IMR-90 (cell line): ENCODE measurements around the gene VARS2. TPM values are rescaled to one million over a fixed set of nuclear protein-coding genes. Genes with fewer than 3 reads are reported as not detected.

Experiments
- ATAC-seq: fragments of 200-7000 bp; cut with Tn5 transposase; 2 replicates; pipeline ENCODE4 v1.9.1; 2020; ENCODE audit warnings: low read depth, mild to moderate bottlenecking, moderate library complexity
- BruUV-seq: library from RNA; stranded (reverse); fragments of 400-500 nt; replicated peaks from 2 replicates; lab custom pipeline; 2021; lab: Mats Ljungman, UMichigan
- CTCF ChIA-PET: fragments of 300-600 bp; formaldehyde crosslinking; extraction: SDS; loops from one replicate; lab custom pipeline; 2021; ENCODE audit warnings: antibody characterized with exemption; lab: Yijun Ruan, JAX
- POLR2A ChIA-PET: fragments of 300-600 bp; sonication (Branson Sonifier 250); formaldehyde crosslinking; loops from one replicate; lab custom pipeline; 2022; ENCODE audit warnings: antibody characterized with exemption; ENCODE audit not compliant: unreplicated experiment; lab: Charles Lee
- DNase-seq: peaks from one replicate; pipeline ENCODE4 v3.0.0; 2013
- H2AFZ ChIP-seq: replicated peaks from 2 replicates; pipeline ENCODE3; 2013; ENCODE audit warnings: low read length, mild to moderate bottlenecking; ENCODE audit not compliant: poor library complexity
- H2AK5ac ChIP-seq: 2 replicates; pipeline ENCODE4 v1.6.1; 2013; ENCODE audit warnings: low read depth, low read length, inconsistent platforms
- H2AK9ac ChIP-seq: replicated peaks from 2 replicates; pipeline ENCODE3; 2013; ENCODE audit warnings: mild to moderate bottlenecking, low read depth, low read length, moderate library complexity; ENCODE audit not compliant: poor library complexity
- H2BK120ac ChIP-seq: 2 replicates; pipeline ENCODE4 v1.6.1; 2013; ENCODE audit warnings: low read depth, low read length, inconsistent platforms
- H2BK15ac ChIP-seq: 3 replicates; pipeline ENCODE4 v1.6.1; 2013; ENCODE audit warnings: low read depth, low read length, inconsistent platforms
- H2BK20ac ChIP-seq: 2 replicates; pipeline ENCODE4 v1.6.1; 2013; ENCODE audit warnings: low read depth, mild to moderate bottlenecking, inconsistent platforms, low read length, moderate library complexity
- H2BK5ac ChIP-seq: 2 replicates; pipeline ENCODE4 v1.6.1; 2013; ENCODE audit warnings: mild to moderate bottlenecking, low read depth, low read length, inconsistent platforms; ENCODE audit not compliant: poor library complexity, severe bottlenecking
- H3K14ac ChIP-seq: replicated peaks from 2 replicates; pipeline ENCODE4 v1.6.1; 2013; ENCODE audit warnings: low read depth, low read length, inconsistent platforms
- H3K18ac ChIP-seq: 2 replicates; pipeline ENCODE4 v1.6.1; 2013; ENCODE audit warnings: low read depth, low read length, control low read depth
- H3K23ac ChIP-seq: 2 replicates; pipeline ENCODE4 v1.6.1; 2013; ENCODE audit warnings: low read depth, low read length, inconsistent platforms
- H3K27ac ChIP-seq: 2 replicates; pipeline ENCODE4 v1.5.1; 2013; ENCODE audit warnings: mild to moderate bottlenecking, control low read depth, low read length; ENCODE audit not compliant: insufficient read depth
- H3K27me3 ChIP-seq: 2 replicates; pipeline ENCODE4 v1.6.1; 2013; ENCODE audit warnings: low read length; ENCODE audit not compliant: control insufficient read depth, insufficient read depth
- H3K36me3 ChIP-seq: 2 replicates; pipeline ENCODE4 v1.6.1; 2013; ENCODE audit warnings: low read length, mixed read lengths; ENCODE audit not compliant: control insufficient read depth, insufficient read depth
- H3K4ac ChIP-seq: 2 replicates; pipeline ENCODE4 v1.6.1; 2013; ENCODE audit warnings: low read depth, low read length, inconsistent platforms
- H3K4me1 ChIP-seq: 2 replicates; pipeline ENCODE4 v1.6.1; 2013; ENCODE audit warnings: low read length, mixed read lengths; ENCODE audit not compliant: control insufficient read depth, insufficient read depth
- H3K4me2 ChIP-seq: 2 replicates; pipeline ENCODE4 v1.6.1; 2013; ENCODE audit warnings: low read depth, mild to moderate bottlenecking, control low read depth, low read length, moderate library complexity
- H3K4me3 ChIP-seq: 2 replicates; pipeline ENCODE4 v1.5.1; 2013; ENCODE audit warnings: low read depth, mild to moderate bottlenecking, control low read depth, low read length, moderate library complexity; ENCODE audit not compliant: insufficient read depth
- H3K56ac ChIP-seq: 2 replicates; pipeline ENCODE4 v1.6.1; 2013; ENCODE audit warnings: low read length, inconsistent platforms; ENCODE audit not compliant: insufficient read depth; ENCODE audit errors: extremely low read depth
- H3K79me1 ChIP-seq, 2 experiments: 2 replicates each; pipeline ENCODE4 v1.6.1; 2013; ENCODE audit warnings: low read length in 2 of 2, inconsistent platforms in 1 of 2, low read depth in 1 of 2
- H3K9ac ChIP-seq: 2 replicates; pipeline ENCODE4 v1.6.1; 2013; ENCODE audit warnings: low read depth, low read length, control low read depth
- H3K9me1 ChIP-seq: 2 replicates; pipeline ENCODE4 v1.6.1; 2013; ENCODE audit warnings: low read length, inconsistent platforms; ENCODE audit not compliant: insufficient read depth
- H3K9me3 ChIP-seq: 2 replicates; pipeline ENCODE4 v1.6.1; 2013; ENCODE audit warnings: low read length; ENCODE audit not compliant: control insufficient read depth, insufficient read depth
- H4K20me1 ChIP-seq: 2 replicates; pipeline ENCODE4 v1.6.1; 2013; ENCODE audit warnings: low read length, inconsistent platforms; ENCODE audit not compliant: insufficient read depth
- H4K5ac ChIP-seq: 2 replicates; pipeline ENCODE4 v1.6.1; 2013; ENCODE audit warnings: mild to moderate bottlenecking, low read depth, low read length, control low read depth
- H4K8ac ChIP-seq, 2 experiments: 2 replicates each; pipeline ENCODE4 v1.6.1; 2013; ENCODE audit warnings: low read depth in 2 of 2, low read length in 2 of 2, control low read depth in 1 of 2, inconsistent platforms in 1 of 2
- H4K91ac ChIP-seq: 2 replicates; pipeline ENCODE4 v1.6.1; 2013; ENCODE audit warnings: low read depth, low read length, inconsistent platforms; ENCODE audit not compliant: insufficient read depth
- BHLHE40 ChIP-seq: fragments of 150-350 bp; IDR thresholded peaks from 2 replicates; pipeline ENCODE4 v1.6.1; 2016; ENCODE audit warnings: mild to moderate bottlenecking, low read depth, low read length
- CHD1 ChIP-seq: IDR thresholded peaks from 2 replicates; pipeline ENCODE4 v1.6.1; 2012; ENCODE audit warnings: low read depth, low read length, improper control_type of control experiment
- RAD21 ChIP-seq: IDR thresholded peaks from 2 replicates; pipeline ENCODE4 v1.6.1; 2012; ENCODE audit warnings: low read length, improper control_type of control experiment
- SMC3 ChIP-seq: fragments of 150-350 bp; IDR thresholded peaks from 2 replicates; pipeline ENCODE4 v1.6.1; 2016; ENCODE audit warnings: low read depth, mild to moderate bottlenecking, antibody characterized with exemption, low read length, moderate library complexity
- WGBS, 2 experiments: methylation state at CpG; one replicate each; pipeline versions ENCODE4 v1.1.5 to v1.1.7; 2013; ENCODE audit warnings: missing lambda C conversion rate in 2 of 2; ENCODE audit not compliant: insufficient read length in 1 of 2; ENCODE audit errors: extremely low coverage in 2 of 2; 5-methylcytosine and 5-hydroxymethylcytosine counted together
- dilution Hi-C: fragments of 300-500 bp; cut with HindIII; formaldehyde crosslinking; loops from one replicate; pipeline ENCODE4 v1.14.3; 2018; ENCODE audit warnings: low sequenced_read_pairs; ENCODE audit not compliant: unreplicated experiment
- in situ Hi-C: fragments of 300-500 bp; cut with MboI; formaldehyde crosslinking; loops from 3 replicates; pipeline ENCODE4 v1.14.3; 2019; ENCODE audit warnings: low sequenced_read_pairs, inconsistent platforms, mixed read lengths
- intact Hi-C: fragments of 100-400 bp; cut with micrococcal nuclease; formaldehyde crosslinking; loops from 2 replicates; pipeline ENCODE4 v1.10.0; 2022
- polyA plus RNA-seq, 3 experiments: library from polyadenylated mRNA; depleted of rRNA; stranded (reverse); fragments of >200 nt; gene quantifications; 2 replicates each; pipeline ENCODE4 v1.2.3, GENCODE V29; 2012; ENCODE audit warnings: low replicate concordance in 1 of 3
- total RNA-seq: library from RNA; depleted of rRNA; stranded (reverse); fragments of >200 nt; gene quantifications from 2 replicates; pipeline ENCODE4 v1.2.3, GENCODE V29; 2012

VARS2 gene
- total and polyA plus RNA-seq, 2 of the 4 experiments (the other 2 are of a cell fraction) = 7.2 to 14.0 TPM

- Histone ChIP-seq H3K14ac (no peak overlapping the region), H4K20me1 (no peaks in the 10 kb centered on the region), H4K91ac (0 out of 2 replicates have a peak overlapping the region, but pooled peaks have one; percentile 23), H3K79me1 (peaks cover 18 to 25% of the 10 kb centered on the region in 2 experiments), H2AK9ac (peak overlapping the region; percentile 65), H2AFZ (no peak overlapping the region), H2BK120ac (no peak overlapping the region), H4K5ac (no peak overlapping the region; the same call in 1 of the 2 replicates), H3K36me3 (peaks cover 22% of the 10 kb centered on the region), H4K8ac (peak overlapping the region; percentile 85 to 91; a peak in 2 of 4 replicates), H2BK20ac (no peak overlapping the region), H3K18ac (no peak overlapping the region), H3K4me2 (no peak overlapping the region), H3K4me1 (peaks cover 17% of the 10 kb centered on the region), H3K9me3 (no peaks in the 10 kb centered on the region), H2AK5ac (no peak overlapping the region), H3K9me1 (no peaks in the 10 kb centered on the region), H2BK5ac (no peak overlapping the region), H3K4me3 (no peak overlapping the region), H3K23ac (0 out of 2 replicates have a peak overlapping the region, but pooled peaks have one; percentile 7), H3K27me3 (no peaks in the 10 kb centered on the region), H3K4ac (0 out of 2 replicates have a peak overlapping the region, but pooled peaks have one; percentile 7), H2BK15ac (no peak overlapping the region), H3K9ac (no peak overlapping the region), H3K27ac (no peak overlapping the region), H3K56ac (no peak overlapping the region)
- ATAC-seq = no peak
- TF ChIP-seq BHLHE40 = no peak
- no peak for TF ChIP-seq CHD1
- no peak for TF ChIP-seq RAD21
- no peak for TF ChIP-seq SMC3
- in situ Hi-C loops (no loop called here), dilution Hi-C loops (no loop called here), intact Hi-C loops (loop anchor here (10.0 kb wide), 1 partner anchor 282 kb away; no protein-coding TSS in a partner anchor)
- 86% methylated on average over 3 of the region's 8 CpGs; no CpG with 5 or more reads in 1 of the 2 experiments for WGBS, 2 experiments
- no peak for DNase-seq
- BruUV-seq = no TSS peak
- ChIA-PET POLR2A (interaction anchor here (0.6 to 0.8 kb wide), 3 partner anchors 29 to 298 kb away, joined by 3 to 10 read pairs (median 3); no protein-coding TSS in a partner anchor), CTCF (interaction anchor here (0.8 to 3.6 kb wide), 6 partner anchors 29 to 174 kb away, joined by 3 to 31 read pairs (median 10); no protein-coding TSS in a partner anchor)
Observed at GRCh38 chr6:30912746-30913520, 1.1 kb upstream of the VARS2 start.
